GM12878 (cell line): ENCODE measurements around the gene CACHD1.

ENCODE experiments used
- ATF2 ChIP-seq: IDR thresholded peaks from 2 replicates; pipeline ENCODE4 v1.6.1; 2012; ENCODE audit warnings: low read length, inconsistent platforms
- HDGF ChIP-seq: fragments of 450-650 bp; IDR thresholded peaks from 2 replicates; pipeline ENCODE4 v1.6.1; 2016; ENCODE audit warnings: antibody characterized with exemption
- PRDM15 ChIP-seq: fragments of 450-650 bp; formaldehyde crosslinking; IDR thresholded peaks from 2 replicates; pipeline ENCODE4 v1.4.0; 2020; ENCODE audit warnings: mild to moderate bottlenecking, moderate library complexity
- REST ChIP-seq: IDR thresholded peaks from 2 replicates; pipeline ENCODE4 v1.6.1; 2012; ENCODE audit warnings: mild to moderate bottlenecking, low read depth, low read length
- ZBTB40 ChIP-seq: fragments of 450-650 bp; IDR thresholded peaks from 2 replicates; pipeline ENCODE4 v1.6.1; 2016; ENCODE audit warnings: mild to moderate bottlenecking, moderate library complexity, borderline replicate concordance

- TF ChIP-seq ATF2 (no peak), PRDM15 (CRISPR knock-in tag) (no peak), REST (no peak), HDGF (no peak), ZBTB40 (no peak)
These were observed 14.7 kb downstream of the CACHD1 start for GRCh38 chr1:64484651-64485050.
